HG03378 (cell line): ENCODE results near the gene CYSLTR2.
A peak's percentile ranks its signal among the peaks of the same experiment; 100 is the strongest.

Experiments used
- ATAC-seq: cut with Tn5 transposase; IDR thresholded peaks from one replicate; pipeline ENCODE4 v1.9.1; 2021; ENCODE audit warnings: mild to moderate bottlenecking, moderate library complexity; ENCODE audit not compliant: unreplicated experiment

CYSLTR2 gene, protein sequence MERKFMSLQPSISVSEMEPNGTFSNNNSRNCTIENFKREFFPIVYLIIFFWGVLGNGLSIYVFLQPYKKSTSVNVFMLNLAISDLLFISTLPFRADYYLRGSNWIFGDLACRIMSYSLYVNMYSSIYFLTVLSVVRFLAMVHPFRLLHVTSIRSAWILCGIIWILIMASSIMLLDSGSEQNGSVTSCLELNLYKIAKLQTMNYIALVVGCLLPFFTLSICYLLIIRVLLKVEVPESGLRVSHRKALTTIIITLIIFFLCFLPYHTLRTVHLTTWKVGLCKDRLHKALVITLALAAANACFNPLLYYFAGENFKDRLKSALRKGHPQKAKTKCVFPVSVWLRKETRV

DNA sequence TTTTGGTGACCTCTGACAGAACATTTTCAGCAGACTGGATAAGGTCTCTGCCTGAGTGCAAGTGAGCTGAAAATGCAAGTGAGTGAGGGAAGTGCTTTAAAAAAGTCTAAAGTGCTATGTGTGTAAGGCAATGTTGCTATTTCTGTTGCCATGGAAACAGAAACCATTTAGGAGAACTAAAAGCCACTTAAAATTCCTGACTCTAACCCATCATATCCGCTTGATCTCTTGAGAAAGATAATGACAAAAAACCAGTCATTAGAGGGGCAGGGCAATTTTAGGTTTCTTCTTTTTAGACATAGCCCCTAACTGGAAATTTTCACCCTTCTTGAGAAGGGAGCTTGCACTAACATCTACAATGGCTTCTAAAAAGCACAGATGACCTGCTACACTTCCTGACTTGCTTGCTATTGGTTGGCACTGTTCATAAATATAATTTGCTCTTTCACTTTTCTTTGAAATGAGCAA is at the start of gene CYSLTR2:
Gene CYSLTR2, plus strand, starts transcription at position 458 of the 468 bp plus-strand sequence. CDS start 52,889 bp downstream, outside the sequence.
- ATAC-seq: peak; percentile 68

DNA sequence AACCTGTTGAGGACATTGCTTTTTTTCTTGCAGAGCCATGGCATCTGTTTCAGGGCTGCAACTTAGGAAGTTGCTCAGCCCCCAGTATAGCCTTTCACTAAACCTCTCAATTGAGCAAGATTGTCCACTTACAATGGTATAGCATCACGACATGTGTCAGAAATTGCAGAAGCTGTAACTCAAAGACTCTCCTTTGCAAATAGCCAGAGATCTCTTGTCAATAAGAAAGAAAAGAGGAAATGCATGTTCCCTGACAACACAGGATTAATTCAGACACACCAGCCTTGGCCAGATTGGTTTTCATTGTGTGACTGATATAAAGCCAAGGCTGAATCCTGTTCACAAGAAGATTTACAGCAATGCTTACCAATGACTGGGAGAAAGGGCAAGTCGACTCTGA is 38.7 kb upstream of the CYSLTR2 start:
- no peak for ATAC-seq

DNA sequence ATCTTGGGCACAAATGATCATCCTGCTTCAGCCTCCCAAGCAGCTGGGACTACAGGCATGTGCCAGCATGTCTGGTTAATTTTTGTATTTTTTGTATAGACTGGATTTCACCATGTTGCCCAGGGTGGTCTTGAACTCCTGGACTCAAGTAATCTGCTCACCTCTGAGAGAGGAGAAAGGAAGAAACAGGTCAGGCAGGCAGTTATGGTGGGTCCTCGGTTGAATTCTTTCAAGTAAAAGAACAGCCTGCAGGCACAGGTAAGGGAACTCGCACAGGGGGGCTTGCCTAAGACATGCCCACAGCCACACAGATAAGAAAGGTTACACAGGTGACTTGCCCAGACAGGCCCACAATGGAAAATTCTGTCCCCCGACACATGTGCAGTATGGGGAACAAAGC is 34.8 kb upstream of the CYSLTR2 start:
- no peak for ATAC-seq

DNA sequence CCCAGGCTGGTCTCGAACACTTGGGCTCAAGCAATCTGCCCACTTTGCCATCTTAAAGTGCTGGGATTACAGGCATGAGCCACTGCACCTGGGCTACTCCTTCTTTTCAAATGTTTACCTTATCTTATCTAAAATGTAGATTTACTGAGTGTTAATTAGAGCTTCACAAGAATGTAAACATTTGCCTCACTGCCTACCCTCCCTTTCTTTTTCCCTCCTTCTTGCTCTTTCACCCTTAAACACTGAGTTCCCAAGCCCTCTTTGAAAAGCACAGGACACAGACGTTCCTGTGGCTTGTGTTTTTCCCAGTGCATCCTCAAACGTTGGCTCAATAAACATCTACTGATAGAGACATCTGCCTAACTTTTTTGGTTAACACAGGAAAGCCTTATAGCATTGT is 32.7 kb upstream of the CYSLTR2 start:
- no peak for ATAC-seq

DNA sequence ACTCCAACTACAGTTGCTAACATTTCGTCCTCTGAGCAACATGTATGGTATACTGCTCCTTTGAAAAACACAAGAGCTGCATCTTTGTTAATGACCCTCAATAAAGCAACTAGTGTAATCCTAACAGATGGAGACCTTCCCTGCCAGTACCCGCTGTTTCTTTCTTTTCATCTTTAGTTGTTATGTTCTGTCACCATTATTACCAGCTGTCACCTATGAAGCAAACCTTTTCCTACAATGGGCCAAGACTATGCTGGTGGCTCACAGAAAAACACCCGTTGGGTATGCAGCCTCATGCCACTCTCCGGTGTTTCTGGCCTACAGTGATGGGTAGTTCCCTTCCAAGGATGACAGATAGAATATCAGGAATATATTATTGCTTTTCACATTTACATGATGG is 29.7 kb upstream of the CYSLTR2 start:
- no peak for ATAC-seq

DNA sequence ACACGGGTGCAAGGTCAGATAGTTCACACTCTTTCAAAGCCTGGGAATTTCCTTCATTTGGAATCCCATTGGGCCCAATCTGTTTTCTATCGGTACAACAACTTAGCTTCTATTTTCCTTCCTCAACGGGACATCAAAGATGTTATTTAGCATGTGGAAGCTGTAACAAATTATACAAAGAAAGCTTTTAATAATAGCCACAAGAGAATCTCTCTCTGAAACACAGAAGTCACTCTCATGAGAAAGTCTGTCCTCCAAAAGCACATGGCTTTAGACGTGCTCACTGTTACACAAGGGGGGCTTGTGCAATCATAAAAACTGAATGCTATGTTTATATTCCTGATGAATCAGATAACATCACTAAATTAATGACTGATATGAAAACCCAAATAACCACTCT is 28.9 kb upstream of the CYSLTR2 start:
- ATAC-seq: no peak

DNA sequence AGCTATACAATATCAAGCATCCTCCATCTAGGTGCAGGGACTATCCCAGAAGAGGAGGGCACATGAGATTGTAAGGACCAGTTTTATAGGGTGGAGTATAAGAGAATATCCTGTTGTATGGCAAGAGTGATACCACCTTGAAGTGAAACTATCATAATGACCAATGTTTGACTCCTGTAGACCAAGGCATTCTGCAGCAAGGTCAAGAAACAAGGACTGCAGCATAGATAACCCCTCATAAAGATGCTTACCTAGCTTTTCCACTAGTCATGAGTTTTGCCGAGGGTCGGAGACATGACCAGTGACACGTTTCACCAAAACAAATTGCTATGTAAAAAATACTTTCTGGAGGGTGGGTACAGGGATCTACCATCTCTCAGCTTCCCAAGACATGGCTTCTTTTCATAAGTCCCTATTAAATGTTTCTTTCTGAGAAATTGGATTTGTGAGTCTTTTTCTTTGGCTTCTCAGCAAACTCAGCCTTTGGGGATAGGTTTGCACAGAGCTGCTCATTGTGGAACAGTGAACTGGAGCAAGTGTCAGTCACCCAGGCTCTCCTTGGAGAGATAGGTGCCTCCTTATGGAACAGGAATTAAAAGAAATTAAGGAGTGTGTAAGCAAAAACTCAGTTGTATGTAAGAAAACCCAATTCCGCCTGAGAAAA is 28.2 kb upstream of the CYSLTR2 start:
- no peak for ATAC-seq

DNA sequence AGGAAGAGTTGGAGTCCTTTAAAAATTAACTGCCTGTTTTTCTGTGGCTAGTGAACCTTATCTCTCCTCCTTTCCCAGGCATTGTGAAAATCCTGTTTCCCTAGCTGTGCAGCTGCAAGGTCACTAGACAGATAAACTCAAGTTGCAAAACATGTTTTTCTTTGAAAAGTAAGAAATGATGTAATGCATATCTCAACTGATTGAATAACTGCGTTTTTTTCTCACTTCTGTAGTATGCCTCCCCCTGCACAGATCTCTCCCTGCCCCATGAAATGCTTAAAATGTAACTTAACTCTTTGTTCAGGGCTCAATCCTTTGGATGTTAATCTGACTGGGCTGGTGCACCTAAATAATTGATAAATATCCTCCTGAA is 27.7 kb upstream of the CYSLTR2 start:
- no peak for ATAC-seq

DNA sequence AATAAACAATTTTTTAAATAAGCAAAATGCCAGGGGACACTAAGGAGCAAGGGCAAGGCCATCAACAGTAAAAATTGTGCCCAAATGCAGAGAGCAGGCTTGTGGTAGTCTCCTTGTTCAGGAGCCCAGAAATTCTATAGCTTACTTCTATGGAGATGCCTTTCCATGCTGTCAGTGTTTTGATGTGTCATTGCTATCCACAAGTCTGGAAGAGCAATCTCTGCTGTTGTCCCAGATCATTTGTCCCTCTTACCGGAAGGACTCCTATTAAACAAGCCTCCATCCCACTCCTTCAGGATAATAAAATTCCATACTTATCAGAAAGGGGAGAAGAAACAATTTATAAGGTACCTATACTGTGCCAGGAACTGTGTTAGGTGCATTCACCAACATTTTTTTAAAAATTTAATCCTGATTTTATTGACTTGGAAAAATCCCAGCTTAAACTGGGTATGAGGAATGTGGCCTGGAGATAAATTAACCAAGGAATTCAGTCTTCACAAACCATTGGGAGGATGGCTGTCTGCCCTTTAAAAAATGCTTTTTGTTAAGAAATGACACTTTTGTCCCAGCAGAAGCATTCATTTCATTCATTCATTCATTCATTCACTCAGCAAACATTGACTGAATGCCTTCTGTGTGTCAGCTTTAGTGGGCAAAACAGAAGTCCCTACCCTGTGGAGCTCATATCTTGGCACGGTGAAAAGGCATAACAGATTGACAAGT is 26.8 kb upstream of the CYSLTR2 start:
- no peak for ATAC-seq

DNA sequence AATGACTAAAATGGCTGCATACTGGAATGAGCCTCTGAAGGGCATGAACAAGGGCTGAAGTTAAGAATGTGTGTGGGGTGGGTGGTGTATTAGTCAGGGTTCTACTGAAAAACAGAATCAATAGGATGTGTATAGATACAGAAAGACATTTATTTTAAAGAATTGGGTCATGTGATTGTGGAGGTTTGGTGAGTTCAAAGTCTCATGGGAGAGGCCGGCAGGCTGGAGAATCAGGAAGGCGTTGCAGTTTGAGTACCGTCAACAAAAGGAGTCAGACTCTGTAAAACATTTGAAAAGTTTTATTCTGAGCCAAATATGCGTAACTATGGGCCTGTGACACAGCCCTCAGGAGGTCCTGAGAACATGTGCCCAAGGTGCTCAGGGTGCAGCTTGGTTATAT is 24.5 kb upstream of the CYSLTR2 start:
- ATAC-seq: no peak

DNA sequence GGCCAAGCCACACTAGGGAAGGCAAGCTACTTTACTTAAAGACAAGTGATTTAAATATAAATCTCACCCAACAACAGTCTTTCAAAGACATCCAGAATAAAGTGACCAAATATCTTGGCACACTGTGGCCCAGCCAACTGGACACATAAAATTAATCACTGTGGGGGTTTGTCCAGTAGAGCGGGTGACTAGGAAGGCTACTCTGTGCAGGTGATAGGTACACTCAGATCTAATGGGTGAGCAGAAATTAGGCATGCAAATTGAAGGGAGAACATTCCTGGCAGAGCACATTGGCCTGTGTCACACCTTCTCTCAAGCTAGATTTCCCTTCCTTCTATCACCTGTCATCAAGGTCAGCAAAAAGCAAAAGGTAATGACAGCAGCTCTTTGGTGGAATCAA is 23.4 kb upstream of the CYSLTR2 start:
- ATAC-seq: no peak

DNA sequence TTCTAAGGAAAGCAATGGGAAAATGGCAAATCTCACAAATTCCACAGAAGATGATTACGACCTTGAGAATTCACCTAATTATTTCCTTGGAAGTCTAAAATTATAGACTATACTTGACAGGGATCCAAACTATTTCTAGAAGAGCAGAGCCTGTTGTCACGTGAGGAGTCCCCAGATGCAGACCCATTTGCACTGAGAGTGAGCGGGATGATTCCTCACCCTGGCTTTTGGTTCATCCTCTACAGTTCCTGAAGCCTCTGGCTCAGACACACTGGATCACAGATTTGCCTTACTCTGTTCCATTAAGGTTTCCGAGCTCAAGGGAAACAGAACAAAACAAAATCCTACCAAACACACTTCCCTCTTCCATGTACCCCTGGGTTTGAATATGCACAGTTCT is 23.0 kb upstream of the CYSLTR2 start:
- ATAC-seq: no peak

DNA sequence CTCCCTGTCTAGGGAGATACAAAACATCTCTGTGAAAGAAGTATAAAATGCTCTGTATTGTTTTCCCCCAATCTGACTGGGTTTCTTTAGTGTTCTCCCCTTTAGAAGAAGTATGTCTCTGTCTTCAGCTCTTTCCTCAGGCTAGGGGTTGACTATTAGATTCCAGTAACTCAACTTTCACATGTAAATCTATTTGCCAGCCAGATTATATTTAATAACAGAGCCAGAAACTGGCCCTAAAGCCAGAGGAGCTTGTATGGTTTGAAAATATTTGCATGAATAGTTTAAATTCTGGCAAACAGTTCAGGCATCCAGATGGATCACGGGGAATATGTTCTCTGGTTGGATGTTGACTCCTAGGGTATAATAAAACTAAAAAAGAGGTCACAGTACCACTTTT is 22.3 kb upstream of the CYSLTR2 start:
- ATAC-seq: no peak

DNA sequence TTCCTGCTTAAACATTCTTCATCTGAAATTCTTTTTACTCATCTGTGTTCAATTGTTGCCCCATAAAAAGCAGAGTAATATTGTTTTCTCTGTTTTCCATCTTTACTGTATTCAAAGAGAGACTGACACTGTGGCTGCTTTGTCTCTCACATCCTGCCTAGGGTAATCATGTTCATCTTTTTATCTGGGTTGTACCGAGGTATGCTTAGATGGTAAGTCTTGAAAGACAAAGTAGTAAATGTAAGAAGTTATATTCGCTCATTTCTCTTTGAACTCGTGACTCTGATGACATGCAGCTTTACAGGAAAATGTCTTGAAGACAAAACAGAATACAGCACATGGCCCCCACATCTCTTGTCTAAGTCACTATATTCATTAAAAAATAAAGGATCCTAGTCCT is 20.0 kb upstream of the CYSLTR2 start:
- ATAC-seq: no peak

DNA sequence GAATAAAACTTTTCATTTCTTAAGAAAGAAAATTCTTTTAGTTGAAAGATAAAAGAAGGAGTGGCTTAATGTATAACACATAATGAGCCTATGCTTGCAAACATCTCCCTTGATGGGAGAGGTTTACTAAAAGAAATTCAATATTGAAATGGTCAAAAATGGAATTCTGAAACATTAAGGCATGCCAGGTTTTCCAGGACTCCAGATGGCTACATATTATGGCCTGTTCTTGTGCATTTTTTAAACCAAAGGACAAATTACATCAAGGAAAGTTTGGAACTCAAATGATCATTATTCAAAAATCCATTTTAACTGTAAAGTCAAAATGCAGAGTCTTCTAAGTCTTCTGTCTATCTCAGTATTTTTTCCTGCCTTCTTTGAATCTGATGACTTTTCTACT is 19.1 kb upstream of the CYSLTR2 start:
- no peak for ATAC-seq

DNA sequence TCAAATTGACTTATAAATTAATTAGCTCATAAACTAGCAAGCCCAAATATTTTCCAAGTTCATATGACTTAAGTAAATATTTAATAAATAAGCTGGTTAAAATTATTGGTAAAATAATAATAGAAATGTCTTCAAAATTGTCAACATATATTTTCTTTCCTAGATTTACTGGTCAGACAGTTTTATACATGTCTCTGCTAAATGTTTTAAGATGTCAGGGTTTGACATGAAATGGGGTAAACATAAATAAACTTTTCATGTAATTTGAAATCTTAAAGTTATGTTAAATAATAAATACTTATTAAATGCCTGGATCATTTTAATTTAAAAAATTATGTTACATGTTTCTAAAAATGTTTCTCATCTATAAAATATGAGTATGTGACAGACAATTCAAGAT is 18.3 kb upstream of the CYSLTR2 start:
- ATAC-seq: no peak

DNA sequence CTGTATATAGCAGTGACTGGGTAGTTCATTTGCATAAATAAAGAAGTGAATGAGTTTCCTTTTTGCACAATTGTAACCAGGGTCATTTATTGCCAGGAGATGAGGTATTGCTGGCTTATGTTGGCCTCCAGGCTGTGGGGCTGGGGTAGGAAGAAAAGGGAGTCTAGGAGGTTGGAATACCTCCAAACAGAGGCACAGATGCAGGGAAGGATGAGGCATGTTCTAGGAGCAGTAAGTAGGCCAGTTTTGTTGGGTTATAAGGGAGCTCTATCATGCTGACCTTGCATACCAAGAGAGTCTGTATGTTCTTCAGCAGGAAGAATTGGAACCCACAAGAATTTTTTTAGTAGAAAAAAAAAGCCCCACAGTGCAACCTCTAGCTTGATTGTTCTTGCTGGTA is 17.2 kb upstream of the CYSLTR2 start:
- no peak for ATAC-seq

DNA sequence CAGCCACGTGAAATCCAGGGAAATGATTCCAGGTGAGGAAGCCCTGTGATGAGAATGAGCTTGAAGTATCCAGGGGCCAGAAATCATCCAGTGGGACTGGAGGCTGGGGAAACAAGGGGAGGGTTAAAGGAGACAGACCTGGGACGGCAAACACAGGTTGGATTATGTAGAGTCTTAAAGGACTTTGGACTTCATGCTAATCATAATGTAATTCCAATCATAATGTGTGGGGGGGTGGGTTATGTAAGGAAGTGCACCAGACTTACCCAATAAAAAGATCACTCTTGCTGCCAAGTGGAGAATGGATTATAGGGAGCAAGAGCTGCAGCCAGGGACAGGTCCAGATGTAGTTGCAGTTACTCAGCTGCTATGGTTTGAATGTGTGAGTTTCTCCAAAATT is 16.1 kb upstream of the CYSLTR2 start:
- ATAC-seq: no peak

DNA sequence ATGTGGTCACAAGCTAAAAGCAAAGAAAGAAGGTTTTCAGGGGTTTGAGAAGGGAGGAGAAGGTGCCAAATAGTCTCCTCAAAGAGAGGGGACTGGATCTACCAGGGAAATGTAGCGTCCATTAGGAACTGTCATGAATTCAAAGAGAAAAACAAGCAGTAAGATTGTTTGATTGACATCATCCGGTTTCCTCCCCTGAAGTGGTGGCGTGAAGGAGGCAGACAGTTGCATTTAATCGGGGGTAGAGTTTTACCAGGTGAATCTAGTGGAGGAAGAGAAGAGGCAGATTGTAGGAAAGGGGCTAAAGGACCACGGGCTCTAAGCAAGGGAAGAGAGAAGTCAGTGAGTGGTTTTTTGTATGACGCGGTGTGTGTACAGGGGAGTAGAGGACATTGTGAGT is 13.0 kb upstream of the CYSLTR2 start:
- no peak for ATAC-seq

DNA sequence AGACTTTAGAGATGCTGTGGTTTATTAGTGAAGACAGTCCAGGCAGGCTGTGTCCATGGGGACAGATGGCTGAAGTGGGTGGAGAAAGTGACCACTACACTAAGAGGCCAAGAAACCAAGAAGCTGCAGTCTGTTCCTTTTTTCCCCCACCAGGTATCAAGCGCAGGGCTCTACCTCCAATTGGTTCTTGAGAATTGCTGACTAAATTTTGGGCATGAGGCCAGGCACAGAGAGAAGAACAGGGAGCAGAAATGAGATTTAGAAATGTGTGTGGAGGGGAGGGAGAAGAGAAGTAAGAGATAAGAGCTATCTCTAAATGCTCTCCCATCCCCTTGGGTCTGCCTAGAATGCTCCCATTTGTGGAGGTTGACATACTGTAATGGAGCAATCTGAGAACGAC is 12.3 kb upstream of the CYSLTR2 start:
- ATAC-seq: no peak

DNA sequence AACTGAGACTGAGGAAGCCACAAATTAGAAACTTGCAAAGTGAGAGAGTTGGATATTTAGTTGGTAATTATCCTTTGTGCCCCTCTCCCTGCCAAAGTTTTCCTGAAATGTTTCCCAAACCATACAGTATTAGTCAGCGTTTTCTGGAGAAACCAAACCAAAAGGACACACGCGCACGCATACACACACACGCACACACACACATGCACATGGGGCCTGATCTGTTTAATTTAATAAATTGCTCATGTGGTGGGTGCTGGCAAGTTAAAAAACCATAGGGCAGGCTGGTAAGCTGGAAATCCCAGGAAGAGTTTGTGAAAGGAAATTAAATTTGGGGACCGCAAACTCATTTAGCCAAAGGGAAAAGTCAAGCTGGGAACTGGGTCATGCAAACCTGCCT is 11.7 kb upstream of the CYSLTR2 start:
- ATAC-seq: no peak

DNA sequence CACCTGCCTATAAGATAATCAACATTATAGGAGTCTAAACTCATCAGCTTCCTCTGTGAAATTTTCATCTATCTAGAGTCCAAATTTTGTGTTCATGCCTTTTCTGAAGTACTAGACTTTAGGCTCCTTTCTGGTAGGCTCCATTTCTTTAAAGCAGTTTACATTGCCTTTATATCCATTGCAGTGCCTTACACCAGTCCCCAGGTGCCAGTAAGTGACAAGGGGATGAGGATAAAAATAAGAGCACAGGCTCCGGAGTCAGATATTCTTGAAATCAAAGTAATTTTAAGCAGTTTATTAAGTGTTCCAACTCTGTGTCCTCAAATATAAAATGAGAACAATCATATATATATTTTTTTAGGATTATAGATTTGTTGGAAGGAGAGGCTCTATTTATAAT is 10.6 kb upstream of the CYSLTR2 start:
- no peak for ATAC-seq
